HepG2 (cell line): ENCODE measurements around the gene PMVK. TPM values are rescaled to one million over a fixed set of nuclear protein-coding genes. Genes with fewer than 3 reads are reported as not detected.

Experiments
- ARHGAP35 ChIP-seq: sonication (generic); formaldehyde crosslinking; IDR thresholded peaks from 2 replicates; pipeline ENCODE4 v1.9.0; 2022; ENCODE audit warnings: mild to moderate bottlenecking, inconsistent platforms, moderate library complexity, missing genetic modification reagents, borderline replicate concordance
- CCAR2 ChIP-seq: fragments of 200-400 bp; formaldehyde crosslinking; optimal IDR thresholded peaks from 2 replicates; pipeline ENCODE3; 2018; ENCODE audit warnings: low read depth, mild to moderate bottlenecking, low read length, moderate library complexity
- HOXA9 ChIP-seq: sonication (generic); formaldehyde crosslinking; IDR thresholded peaks from 2 replicates; pipeline ENCODE4 v1.8.1; 2022; ENCODE audit warnings: missing genetic modification reagents, mild to moderate bottlenecking, moderate library complexity, borderline replicate concordance
- ISX ChIP-seq: sonication (generic); formaldehyde crosslinking; conservative IDR thresholded peaks from 2 replicates; pipeline ENCODE4 v1.5.0; 2020; ENCODE audit warnings: missing genetic modification reagents
- POLR2AphosphoS5 ChIP-seq: IDR thresholded peaks from 2 replicates; pipeline ENCODE4 v1.6.1; 2012; ENCODE audit warnings: low read depth, low read length
- RFX3 ChIP-seq: IDR thresholded peaks from 2 replicates; pipeline ENCODE4 v1.6.1; 2016; ENCODE audit warnings: missing biosample characterization, missing genetic modification reagents
- ZFY ChIP-seq: sonication (generic); formaldehyde crosslinking; IDR thresholded peaks from 2 replicates; pipeline ENCODE4 v1.4.0; 2020; ENCODE audit warnings: missing genetic modification reagents
- ZNF652 ChIP-seq: IDR thresholded peaks from 2 replicates; pipeline ENCODE4 v1.6.1; 2016; ENCODE audit warnings: low read depth, borderline replicate concordance
- ZNF776 ChIP-seq: sonication (generic); formaldehyde crosslinking; IDR thresholded peaks from 2 replicates; pipeline ENCODE4 v1.4.0; 2020; ENCODE audit warnings: mild to moderate bottlenecking, missing genetic modification reagents
- ZNF777 ChIP-seq: sonication (generic); formaldehyde crosslinking; IDR thresholded peaks from 2 replicates; pipeline ENCODE4 v1.4.0; 2020; ENCODE audit warnings: missing genetic modification reagents
- polyA plus RNA-seq, 8 experiments: library from polyadenylated mRNA; depleted of rRNA in 3 of 8; stranded (reverse) in 7 of 8; unstranded in 1 of 8; fragments of >200 nt; fragmentation: Illumina TruSeq in 4 of 8; extraction: Trizol in 4 of 8; gene quantifications; 2 replicates each; pipeline versions ENCODE4 v1.2.1 to v1.2.3, GENCODE V29; 2011 to 2016; ENCODE audit warnings: low read depth in 4 of 8, missing spikeins in 1 of 8, mixed read lengths in 1 of 8; ENCODE audit not compliant: insufficient read depth in 1 of 8
- total RNA-seq, 5 experiments: library from RNA; depleted of rRNA; stranded (reverse); fragments of >200 nt; fragmentation: Illumina TruSeq; extraction: Trizol; gene quantifications; 2 replicates each; pipeline ENCODE4 v1.2.3, GENCODE V29; 2016; ENCODE audit warnings: low read depth in 1 of 5
- TF ChIP-seq, protein P1 (sequence below): sonication (generic); formaldehyde crosslinking; IDR thresholded peaks from 2 replicates; pipeline ENCODE4; 2020; ENCODE audit warnings: missing genetic modification reagents, mild to moderate bottlenecking, borderline replicate concordance
- TF ChIP-seq, protein P2 (sequence below): sonication (generic); formaldehyde crosslinking; conservative IDR thresholded peaks from 2 replicates; pipeline ENCODE4 v1.4.0; 2020; ENCODE audit warnings: missing genetic modification reagents
- TF ChIP-seq, protein P3 (sequence below): sonication (generic); formaldehyde crosslinking; IDR thresholded peaks from 2 replicates; pipeline ENCODE4 v1.4.0; 2020; ENCODE audit warnings: missing genetic modification reagents; ENCODE audit errors: not compliant biosample characterization
- TF ChIP-seq, protein P4 (sequence below): IDR thresholded peaks from 2 replicates; pipeline ENCODE4 v1.6.1; 2016; ENCODE audit warnings: missing compliant biosample characterization, missing genetic modification reagents, borderline replicate concordance
- TF ChIP-seq, protein P5 (sequence below): sonication (generic); formaldehyde crosslinking; IDR thresholded peaks from 2 replicates; pipeline ENCODE4 v1.5.1; 2020; ENCODE audit warnings: mild to moderate bottlenecking, missing genetic modification reagents
- TF ChIP-seq, protein P6 (sequence below): sonication (generic); formaldehyde crosslinking; IDR thresholded peaks from 2 replicates; pipeline ENCODE4 v1.5.1; 2020; ENCODE audit warnings: missing genetic modification reagents, mild to moderate bottlenecking, borderline replicate concordance
- TF ChIP-seq, protein P7 (sequence below): sonication (generic); formaldehyde crosslinking; IDR thresholded peaks from 2 replicates; pipeline ENCODE4 v1.8.1; 2023; ENCODE audit warnings: mild to moderate bottlenecking, inconsistent platforms, moderate library complexity, missing genetic modification reagents, borderline replicate concordance

The PMVK gene
- total and polyA plus RNA-seq, 2 of the 13 experiments (the other 11 are each of a cell fraction or from before 2014, with no cell fraction given), result 3.9 to 12.6 TPM

DNA sequence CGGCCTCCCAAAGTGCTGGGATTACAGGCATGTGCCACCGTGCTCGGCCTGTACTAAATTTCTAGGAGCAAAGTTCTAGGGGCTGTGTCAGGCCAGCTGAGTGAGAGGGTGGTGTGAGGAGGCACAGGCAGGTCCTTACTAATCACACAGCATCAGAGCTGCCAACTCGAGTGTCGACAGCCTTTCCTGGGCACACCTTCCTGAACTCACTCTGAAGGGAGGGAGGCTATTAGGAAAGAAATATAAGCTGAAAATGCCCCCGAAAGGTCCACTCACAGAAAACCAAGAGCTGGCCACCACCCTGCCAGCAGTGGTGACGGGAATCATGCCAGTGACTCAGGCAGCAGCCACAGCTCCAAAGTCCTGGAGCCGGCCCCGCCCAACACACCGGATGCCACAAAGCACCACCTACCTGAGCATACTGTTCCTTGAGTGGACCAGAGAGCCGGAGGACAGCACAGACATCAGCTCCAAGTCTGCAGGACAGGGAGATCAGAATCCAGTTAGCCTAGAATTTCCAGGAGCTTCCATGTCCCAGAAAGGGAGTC, 4.5 kb downstream of the PMVK start (continued):
- TF ChIP-seq, protein P1, sequence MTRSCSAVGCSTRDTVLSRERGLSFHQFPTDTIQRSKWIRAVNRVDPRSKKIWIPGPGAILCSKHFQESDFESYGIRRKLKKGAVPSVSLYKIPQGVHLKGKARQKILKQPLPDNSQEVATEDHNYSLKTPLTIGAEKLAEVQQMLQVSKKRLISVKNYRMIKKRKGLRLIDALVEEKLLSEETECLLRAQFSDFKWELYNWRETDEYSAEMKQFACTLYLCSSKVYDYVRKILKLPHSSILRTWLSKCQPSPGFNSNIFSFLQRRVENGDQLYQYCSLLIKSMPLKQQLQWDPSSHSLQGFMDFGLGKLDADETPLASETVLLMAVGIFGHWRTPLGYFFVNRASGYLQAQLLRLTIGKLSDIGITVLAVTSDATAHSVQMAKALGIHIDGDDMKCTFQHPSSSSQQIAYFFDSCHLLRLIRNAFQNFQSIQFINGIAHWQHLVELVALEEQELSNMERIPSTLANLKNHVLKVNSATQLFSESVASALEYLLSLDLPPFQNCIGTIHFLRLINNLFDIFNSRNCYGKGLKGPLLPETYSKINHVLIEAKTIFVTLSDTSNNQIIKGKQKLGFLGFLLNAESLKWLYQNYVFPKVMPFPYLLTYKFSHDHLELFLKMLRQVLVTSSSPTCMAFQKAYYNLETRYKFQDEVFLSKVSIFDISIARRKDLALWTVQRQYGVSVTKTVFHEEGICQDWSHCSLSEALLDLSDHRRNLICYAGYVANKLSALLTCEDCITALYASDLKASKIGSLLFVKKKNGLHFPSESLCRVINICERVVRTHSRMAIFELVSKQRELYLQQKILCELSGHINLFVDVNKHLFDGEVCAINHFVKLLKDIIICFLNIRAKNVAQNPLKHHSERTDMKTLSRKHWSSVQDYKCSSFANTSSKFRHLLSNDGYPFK (CRISPR knock-in tag), result peak; percentile 70; the same call in 1 of the 2 replicates
- TF ChIP-seq, protein P2, sequence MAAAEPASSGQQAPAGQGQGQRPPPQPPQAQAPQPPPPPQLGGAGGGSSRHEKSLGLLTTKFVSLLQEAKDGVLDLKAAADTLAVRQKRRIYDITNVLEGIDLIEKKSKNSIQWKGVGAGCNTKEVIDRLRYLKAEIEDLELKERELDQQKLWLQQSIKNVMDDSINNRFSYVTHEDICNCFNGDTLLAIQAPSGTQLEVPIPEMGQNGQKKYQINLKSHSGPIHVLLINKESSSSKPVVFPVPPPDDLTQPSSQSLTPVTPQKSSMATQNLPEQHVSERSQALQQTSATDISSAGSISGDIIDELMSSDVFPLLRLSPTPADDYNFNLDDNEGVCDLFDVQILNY (CRISPR knock-in tag), result no peak
- no peak for TF ChIP-seq RFX3
- no peak for TF ChIP-seq ZNF777
- no peak for TF ChIP-seq HOXA9 (CRISPR knock-in tag)
- TF ChIP-seq ARHGAP35 (CRISPR knock-in tag), result no peak
- no peak for TF ChIP-seq ISX
- TF ChIP-seq, protein P3, sequence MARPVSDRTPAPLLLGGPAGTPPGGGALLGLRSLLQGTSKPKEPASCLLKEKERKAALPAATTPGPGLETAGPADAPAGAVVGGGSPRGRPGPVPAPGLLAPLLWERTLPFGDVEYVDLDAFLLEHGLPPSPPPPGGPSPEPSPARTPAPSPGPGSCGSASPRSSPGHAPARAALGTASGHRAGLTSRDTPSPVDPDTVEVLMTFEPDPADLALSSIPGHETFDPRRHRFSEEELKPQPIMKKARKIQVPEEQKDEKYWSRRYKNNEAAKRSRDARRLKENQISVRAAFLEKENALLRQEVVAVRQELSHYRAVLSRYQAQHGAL, result no peak
- peak; percentile 80 for TF ChIP-seq POLR2AphosphoS5
- TF ChIP-seq, protein P4, sequence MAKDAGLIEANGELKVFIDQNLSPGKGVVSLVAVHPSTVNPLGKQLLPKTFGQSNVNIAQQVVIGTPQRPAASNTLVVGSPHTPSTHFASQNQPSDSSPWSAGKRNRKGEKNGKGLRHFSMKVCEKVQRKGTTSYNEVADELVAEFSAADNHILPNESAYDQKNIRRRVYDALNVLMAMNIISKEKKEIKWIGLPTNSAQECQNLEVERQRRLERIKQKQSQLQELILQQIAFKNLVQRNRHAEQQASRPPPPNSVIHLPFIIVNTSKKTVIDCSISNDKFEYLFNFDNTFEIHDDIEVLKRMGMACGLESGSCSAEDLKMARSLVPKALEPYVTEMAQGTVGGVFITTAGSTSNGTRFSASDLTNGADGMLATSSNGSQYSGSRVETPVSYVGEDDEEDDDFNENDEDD (CRISPR knock-in tag), result peak; percentile 56; the same call in 1 of the 2 replicates
- TF ChIP-seq ZNF652, result no peak
- TF ChIP-seq, protein P5, sequence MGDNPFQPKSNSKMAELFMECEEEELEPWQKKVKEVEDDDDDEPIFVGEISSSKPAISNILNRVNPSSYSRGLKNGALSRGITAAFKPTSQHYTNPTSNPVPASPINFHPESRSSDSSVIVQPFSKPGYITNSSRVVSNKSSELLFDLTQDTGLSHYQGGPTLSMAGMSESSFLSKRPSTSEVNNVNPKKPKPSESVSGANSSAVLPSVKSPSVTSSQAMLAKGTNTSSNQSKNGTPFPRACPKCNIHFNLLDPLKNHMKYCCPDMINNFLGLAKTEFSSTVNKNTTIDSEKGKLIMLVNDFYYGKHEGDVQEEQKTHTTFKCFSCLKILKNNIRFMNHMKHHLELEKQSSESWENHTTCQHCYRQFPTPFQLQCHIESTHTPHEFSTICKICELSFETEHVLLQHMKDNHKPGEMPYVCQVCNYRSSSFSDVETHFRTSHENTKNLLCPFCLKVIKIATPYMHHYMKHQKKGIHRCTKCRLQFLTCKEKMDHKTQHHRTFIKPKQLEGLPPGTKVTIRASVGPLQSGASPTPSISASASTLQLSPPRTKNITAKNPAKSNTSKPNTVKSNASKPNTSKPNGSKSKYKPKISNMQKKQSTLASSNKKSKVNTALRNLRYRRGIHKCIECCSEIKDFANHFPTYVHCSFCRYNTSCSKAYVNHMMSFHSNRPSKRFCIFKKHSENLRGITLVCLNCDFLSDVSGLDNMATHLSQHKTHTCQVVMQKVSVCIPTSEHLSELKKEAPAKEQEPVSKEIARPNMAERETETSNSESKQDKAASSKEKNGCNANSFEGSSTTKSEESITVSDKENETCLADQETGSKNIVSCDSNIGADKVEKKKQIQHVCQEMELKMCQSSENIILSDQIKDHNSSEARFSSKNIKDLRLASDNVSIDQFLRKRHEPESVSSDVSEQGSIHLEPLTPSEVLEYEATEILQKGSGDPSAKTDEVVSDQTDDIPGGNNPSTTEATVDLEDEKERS (CRISPR knock-in tag), result no peak
- TF ChIP-seq ZFY (CRISPR knock-in tag), result peak; percentile 62
- TF ChIP-seq, protein P6, sequence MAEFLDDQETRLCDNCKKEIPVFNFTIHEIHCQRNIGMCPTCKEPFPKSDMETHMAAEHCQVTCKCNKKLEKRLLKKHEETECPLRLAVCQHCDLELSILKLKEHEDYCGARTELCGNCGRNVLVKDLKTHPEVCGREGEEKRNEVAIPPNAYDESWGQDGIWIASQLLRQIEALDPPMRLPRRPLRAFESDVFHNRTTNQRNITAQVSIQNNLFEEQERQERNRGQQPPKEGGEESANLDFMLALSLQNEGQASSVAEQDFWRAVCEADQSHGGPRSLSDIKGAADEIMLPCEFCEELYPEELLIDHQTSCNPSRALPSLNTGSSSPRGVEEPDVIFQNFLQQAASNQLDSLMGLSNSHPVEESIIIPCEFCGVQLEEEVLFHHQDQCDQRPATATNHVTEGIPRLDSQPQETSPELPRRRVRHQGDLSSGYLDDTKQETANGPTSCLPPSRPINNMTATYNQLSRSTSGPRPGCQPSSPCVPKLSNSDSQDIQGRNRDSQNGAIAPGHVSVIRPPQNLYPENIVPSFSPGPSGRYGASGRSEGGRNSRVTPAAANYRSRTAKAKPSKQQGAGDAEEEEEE (CRISPR knock-in tag), result 0 out of 2 replicates have a peak, but pooled peaks have one; percentile 19
- TF ChIP-seq CCAR2, result no peak
- TF ChIP-seq ZNF776, result no peak
- TF ChIP-seq, protein P7, sequence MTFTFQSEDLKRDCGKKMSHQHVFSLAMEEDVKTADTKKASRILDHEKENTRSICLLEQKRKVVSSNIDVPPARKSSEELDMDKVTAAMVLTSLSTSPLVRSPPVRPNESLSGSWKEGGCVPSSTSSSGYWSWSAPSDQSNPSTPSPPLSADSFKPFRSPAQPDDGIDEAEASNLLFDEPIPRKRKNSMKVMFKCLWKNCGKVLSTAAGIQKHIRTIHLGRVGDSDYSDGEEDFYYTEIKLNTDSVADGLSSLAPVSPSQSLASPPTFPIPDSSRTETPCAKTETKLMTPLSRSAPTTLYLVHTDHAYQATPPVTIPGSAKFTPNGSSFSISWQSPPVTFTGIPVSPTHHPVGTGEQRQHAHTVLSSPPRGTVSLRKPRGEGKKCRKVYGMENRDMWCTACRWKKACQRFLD (CRISPR knock-in tag), result no peak
